ENCODE data around the gene CTCF. TPM values are rescaled to one million over a fixed set of nuclear protein-coding genes. Genes with fewer than 3 reads are reported as not detected.

The CTCF gene
- total and polyA plus RNA-seq, 2 donors (not counting 1 experiment from before 2014, with no cell fraction given), result 20.0 to 20.9 TPM

DNA sequence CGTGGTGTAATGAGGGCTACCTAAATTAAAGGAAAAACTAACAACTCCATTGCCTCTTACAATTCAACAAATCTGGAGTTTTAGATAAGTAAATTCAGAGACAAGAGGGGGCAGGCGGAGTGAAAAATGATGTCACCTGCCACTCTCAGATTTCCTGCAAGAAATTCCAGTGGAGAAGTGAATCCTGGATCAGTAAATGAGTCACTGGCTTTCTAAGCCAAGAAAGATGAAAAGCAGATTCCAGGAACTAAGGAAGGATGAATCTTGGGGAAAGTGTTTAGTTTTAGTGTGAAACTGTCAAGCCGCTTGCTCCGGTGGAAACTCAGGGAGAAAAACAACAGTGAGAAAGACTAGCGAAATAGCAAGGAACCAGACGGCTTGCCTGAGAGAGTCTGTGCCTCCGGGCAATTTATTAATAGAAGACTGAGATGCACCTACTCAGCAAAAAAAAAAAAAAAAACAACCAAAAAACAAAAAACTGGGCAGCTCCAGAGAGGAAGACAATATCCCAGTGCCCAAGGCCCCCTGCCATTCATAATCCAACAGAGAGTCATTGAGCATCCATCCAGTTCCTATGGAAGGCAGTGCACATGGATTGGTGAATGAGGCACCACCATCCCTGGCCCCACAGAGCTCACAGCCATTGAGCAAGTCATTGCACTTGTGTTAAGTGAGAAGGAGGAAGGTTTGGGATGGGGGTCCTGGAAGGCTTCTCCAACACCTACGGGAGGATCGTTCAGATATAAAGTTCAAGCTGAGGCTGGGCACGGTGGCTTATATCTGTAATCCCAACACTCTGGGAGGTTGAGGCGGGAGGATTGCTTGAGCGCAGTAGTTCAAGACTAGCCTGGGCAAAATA is 45.8 kb upstream of the CTCF start:
- no peak overlapping the region for H3K9ac ChIP-seq (ENCODE audit: insufficient read depth, low read length)
- H3K4me2 ChIP-seq (ENCODE audit: extremely low read depth, insufficient read depth, low read length), result no peak overlapping the region
- no peak overlapping the region for H3K4me3 ChIP-seq (replicated peaks in 1 of 4; ENCODE audit: control extremely low read depth in 1 of 4, insufficient read depth in 1 of 4, low read depth in 3 of 4, low read length in 4 of 4)
- H3K79me2 ChIP-seq (ENCODE audit: control insufficient read depth, insufficient read depth, low read length), result no peaks in the 10 kb centered on the region
- peaks cover 14% of the 10 kb centered on the region for H3K4me1 ChIP-seq (ENCODE audit: control insufficient read depth, extremely low read depth, insufficient read depth, low read length)
- no peaks in the 10 kb centered on the region for H3K36me3 ChIP-seq (ENCODE audit: control insufficient read depth, insufficient read depth, low read length)
- H4K20me1 ChIP-seq (ENCODE audit: control insufficient read depth, extremely low read depth, insufficient read depth, low read length), result no peaks in the 10 kb centered on the region
- H3K27ac ChIP-seq (ENCODE audit: insufficient read depth, low read length), result no peak overlapping the region
- TF ChIP-seq, protein P1, sequence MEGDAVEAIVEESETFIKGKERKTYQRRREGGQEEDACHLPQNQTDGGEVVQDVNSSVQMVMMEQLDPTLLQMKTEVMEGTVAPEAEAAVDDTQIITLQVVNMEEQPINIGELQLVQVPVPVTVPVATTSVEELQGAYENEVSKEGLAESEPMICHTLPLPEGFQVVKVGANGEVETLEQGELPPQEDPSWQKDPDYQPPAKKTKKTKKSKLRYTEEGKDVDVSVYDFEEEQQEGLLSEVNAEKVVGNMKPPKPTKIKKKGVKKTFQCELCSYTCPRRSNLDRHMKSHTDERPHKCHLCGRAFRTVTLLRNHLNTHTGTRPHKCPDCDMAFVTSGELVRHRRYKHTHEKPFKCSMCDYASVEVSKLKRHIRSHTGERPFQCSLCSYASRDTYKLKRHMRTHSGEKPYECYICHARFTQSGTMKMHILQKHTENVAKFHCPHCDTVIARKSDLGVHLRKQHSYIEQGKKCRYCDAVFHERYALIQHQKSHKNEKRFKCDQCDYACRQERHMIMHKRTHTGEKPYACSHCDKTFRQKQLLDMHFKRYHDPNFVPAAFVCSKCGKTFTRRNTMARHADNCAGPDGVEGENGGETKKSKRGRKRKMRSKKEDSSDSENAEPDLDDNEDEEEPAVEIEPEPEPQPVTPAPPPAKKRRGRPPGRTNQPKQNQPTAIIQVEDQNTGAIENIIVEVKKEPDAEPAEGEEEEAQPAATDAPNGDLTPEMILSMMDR (conservative IDR thresholded peaks at IDR 0.05 in 1 of 2, IDR thresholded peaks at IDR 0.05 in 1 of 2; ENCODE audit: low read depth in 1 of 2, low read length in 2 of 2), result no peak
- TF ChIP-seq EZH2 (IDR thresholded peaks at IDR 0.05; ENCODE audit: low read length, missing control alignments), result no peak
- no peaks in the 10 kb centered on the region for H3K27me3 ChIP-seq (ENCODE audit: control insufficient read depth, insufficient read depth, low read length)
- no peaks in the 10 kb centered on the region for H3K9me3 ChIP-seq (ENCODE audit: control insufficient read depth, insufficient read depth, low read depth, low read length)
- peak; percentile 25 to 79 for DNase-seq (ENCODE audit: low read depth in 2 of 2)
- H2AFZ ChIP-seq (ENCODE audit: low read length), result no peak overlapping the region

GRCh38 chr16:67517155-67517445 is 45.2 kb upstream of the CTCF start:
- Histone ChIP-seq H3K9ac (ENCODE audit: insufficient read depth, low read length) (no peak overlapping the region), H3K4me2 (ENCODE audit: extremely low read depth, insufficient read depth, low read length) (no peak overlapping the region), H3K4me3 (replicated peaks in 1 of 4; ENCODE audit: control extremely low read depth in 1 of 4, insufficient read depth in 1 of 4, low read depth in 3 of 4, low read length in 4 of 4) (no peak overlapping the region), H3K9me3 (ENCODE audit: control insufficient read depth, insufficient read depth, low read depth, low read length) (no peaks in the 10 kb centered on the region), H3K36me3 (ENCODE audit: control insufficient read depth, insufficient read depth, low read length) (no peaks in the 10 kb centered on the region), H3K4me1 (ENCODE audit: control insufficient read depth, extremely low read depth, insufficient read depth, low read length) (peaks cover 16% of the 10 kb centered on the region), H3K79me2 (ENCODE audit: control insufficient read depth, insufficient read depth, low read length) (no peaks in the 10 kb centered on the region), H4K20me1 (ENCODE audit: control insufficient read depth, extremely low read depth, insufficient read depth, low read length) (no peaks in the 10 kb centered on the region), H3K27ac (ENCODE audit: insufficient read depth, low read length) (no peak overlapping the region), H2AFZ (ENCODE audit: low read length) (no peak overlapping the region), H3K27me3 (ENCODE audit: control insufficient read depth, insufficient read depth, low read length) (no peaks in the 10 kb centered on the region)
- no peak for TF ChIP-seq EZH2 (IDR thresholded peaks at IDR 0.05; ENCODE audit: low read length, missing control alignments)
- TF ChIP-seq, protein P1 (conservative IDR thresholded peaks at IDR 0.05 in 1 of 2, IDR thresholded peaks at IDR 0.05 in 1 of 2; ENCODE audit: low read depth in 1 of 2, low read length in 2 of 2), result no peak
- DNase-seq (ENCODE audit: low read depth in 2 of 2), result no peak

GRCh38 chr16:67517661-67518423 is 44.5 kb upstream of the CTCF start:
- Histone ChIP-seq H3K4me2 (ENCODE audit: extremely low read depth, insufficient read depth, low read length) (no peak overlapping the region), H4K20me1 (ENCODE audit: control insufficient read depth, extremely low read depth, insufficient read depth, low read length) (no peaks in the 10 kb centered on the region), H3K27ac (ENCODE audit: insufficient read depth, low read length) (no peak overlapping the region), H2AFZ (ENCODE audit: low read length) (no peak overlapping the region), H3K27me3 (ENCODE audit: control insufficient read depth, insufficient read depth, low read length) (no peaks in the 10 kb centered on the region), H3K36me3 (ENCODE audit: control insufficient read depth, insufficient read depth, low read length) (no peaks in the 10 kb centered on the region), H3K9ac (ENCODE audit: insufficient read depth, low read length) (no peak overlapping the region), H3K4me1 (ENCODE audit: control insufficient read depth, extremely low read depth, insufficient read depth, low read length) (peaks cover 16% of the 10 kb centered on the region), H3K79me2 (ENCODE audit: control insufficient read depth, insufficient read depth, low read length) (no peaks in the 10 kb centered on the region), H3K4me3 (replicated peaks in 1 of 4; ENCODE audit: control extremely low read depth in 1 of 4, insufficient read depth in 1 of 4, low read depth in 3 of 4, low read length in 4 of 4) (no peak overlapping the region), H3K9me3 (ENCODE audit: control insufficient read depth, insufficient read depth, low read depth, low read length) (no peaks in the 10 kb centered on the region)
- DNase-seq (ENCODE audit: low read depth in 2 of 2), result no peak
- TF ChIP-seq, protein P1 (conservative IDR thresholded peaks at IDR 0.05 in 1 of 2, IDR thresholded peaks at IDR 0.05 in 1 of 2; ENCODE audit: low read depth in 1 of 2, low read length in 2 of 2), result no peak
- TF ChIP-seq EZH2 (IDR thresholded peaks at IDR 0.05; ENCODE audit: low read length, missing control alignments), result no peak
